Chondrocyte (in vitro differentiated cells): ENCODE results near the gene CDKL2. TPM values are rescaled to one million over a fixed set of nuclear protein-coding genes. Genes with fewer than 3 reads are reported as not detected.

Experiments
- DNase-seq: peaks from one replicate; pipeline ENCODE4 v3.0.0; 2021; ENCODE audit warnings: mixed read lengths, low spot score
- H3K27ac Mint-ChIP-seq: one replicate; pipeline ENCODE4 v1.8.0; 2021; ENCODE audit warnings: mild to moderate bottlenecking, moderate library complexity, mixed read lengths; ENCODE audit not compliant: unreplicated experiment
- H3K27me3 Mint-ChIP-seq: 2 replicates; pipeline ENCODE4 v1.8.0; 2021; ENCODE audit warnings: low read depth, mixed read lengths
- H3K36me3 Mint-ChIP-seq: 2 replicates; pipeline ENCODE4 v1.8.0; 2021; ENCODE audit warnings: low read depth, mixed read lengths
- H3K4me1 Mint-ChIP-seq: 2 replicates; pipeline ENCODE4 v1.8.0; 2021; ENCODE audit warnings: low read depth, mild to moderate bottlenecking, mixed read lengths
- H3K4me3 Mint-ChIP-seq: one replicate; pipeline ENCODE4 v1.8.0; 2021; ENCODE audit warnings: mild to moderate bottlenecking, moderate library complexity, mixed read lengths; ENCODE audit not compliant: unreplicated experiment
- H3K9me3 Mint-ChIP-seq: 2 replicates; pipeline ENCODE4 v1.8.0; 2021; ENCODE audit warnings: low read depth, mixed read lengths
- CTCF ChIP-seq: fragments of 200-600 bp; sonication (generic); IDR thresholded peaks from 2 replicates; pipeline ENCODE4 v1.5.0; 2021; ENCODE audit warnings: antibody characterized with exemption, mild to moderate bottlenecking, moderate library complexity
- total RNA-seq: library from RNA; stranded (reverse); gene quantifications from 3 replicates; pipeline ENCODE4 v1.2.1, GENCODE V29; 2021

CDKL2 gene
- total RNA-seq, 1 donor from 2014 or later: 4.2 TPM

- DNase-seq: no peak
- Mint-ChIP-seq H3K4me1 (peaks cover 21% of the 10 kb centered on the region), H3K27me3 (no peaks in the 10 kb centered on the region), H3K4me3 (no peak overlapping the region), H3K27ac (no peak overlapping the region), H3K9me3 (no peaks in the 10 kb centered on the region), H3K36me3 (peaks cover 12% of the 10 kb centered on the region)
- no peak for TF ChIP-seq CTCF
Measured at GRCh38 chr4:75639124-75639695, 8.9 kb upstream of the CDKL2 start.

- Mint-ChIP-seq H3K27ac (no peak overlapping the region), H3K36me3 (peaks cover 11% of the 10 kb centered on the region), H3K9me3 (no peaks in the 10 kb centered on the region), H3K27me3 (no peaks in the 10 kb centered on the region), H3K4me3 (no peak overlapping the region), H3K4me1 (peaks cover 12% of the 10 kb centered on the region)
- TF ChIP-seq CTCF: no peak
- no peak for DNase-seq
Measured at GRCh38 chr4:75637827-75638226, 7.5 kb upstream of the CDKL2 start.

- DNase-seq: no peak
- no peak for TF ChIP-seq CTCF
- Mint-ChIP-seq H3K9me3 (no peaks in the 10 kb centered on the region), H3K27ac (peak overlapping the region; percentile 53), H3K27me3 (no peaks in the 10 kb centered on the region), H3K4me1 (peaks cover 12% of the 10 kb centered on the region), H3K4me3 (no peak overlapping the region), H3K36me3 (peaks cover 9% of the 10 kb centered on the region)
Measured at GRCh38 chr4:75637176-75637575, 6.8 kb upstream of the CDKL2 start.

GRCh38 chr4:75634951-75635350 is 4.6 kb upstream of the CDKL2 start:
- H3K4me3 Mint-ChIP-seq: no peak overlapping the region
- H3K36me3 Mint-ChIP-seq: peaks cover 3% of the 10 kb centered on the region
- DNase-seq: no peak
- no peaks in the 10 kb centered on the region for H3K9me3 Mint-ChIP-seq
- H3K4me1 Mint-ChIP-seq: peaks cover 20% of the 10 kb centered on the region
- H3K27me3 Mint-ChIP-seq: no peaks in the 10 kb centered on the region
- no peak for TF ChIP-seq CTCF
- no peak overlapping the region for H3K27ac Mint-ChIP-seq

- no peak overlapping the region for H3K4me3 Mint-ChIP-seq
- no peak for DNase-seq
- no peaks in the 10 kb centered on the region for H3K36me3 Mint-ChIP-seq
- H3K9me3 Mint-ChIP-seq: no peaks in the 10 kb centered on the region
- no peaks in the 10 kb centered on the region for H3K27me3 Mint-ChIP-seq
- peaks cover 24% of the 10 kb centered on the region for H3K4me1 Mint-ChIP-seq
- H3K27ac Mint-ChIP-seq: no peak overlapping the region
- TF ChIP-seq CTCF: no peak
Measured at GRCh38 chr4:75634281-75634680, 4.0 kb upstream of the CDKL2 start.
